ENCODE results near the gene CLRN3. TPM values are rescaled to one million over a fixed set of nuclear protein-coding genes. Genes with fewer than 3 reads are reported as not detected.

CLRN3 gene
- total and polyA plus RNA-seq, 4 donors: 0.10 to 0.12 TPM; not detected in 2

DNA sequence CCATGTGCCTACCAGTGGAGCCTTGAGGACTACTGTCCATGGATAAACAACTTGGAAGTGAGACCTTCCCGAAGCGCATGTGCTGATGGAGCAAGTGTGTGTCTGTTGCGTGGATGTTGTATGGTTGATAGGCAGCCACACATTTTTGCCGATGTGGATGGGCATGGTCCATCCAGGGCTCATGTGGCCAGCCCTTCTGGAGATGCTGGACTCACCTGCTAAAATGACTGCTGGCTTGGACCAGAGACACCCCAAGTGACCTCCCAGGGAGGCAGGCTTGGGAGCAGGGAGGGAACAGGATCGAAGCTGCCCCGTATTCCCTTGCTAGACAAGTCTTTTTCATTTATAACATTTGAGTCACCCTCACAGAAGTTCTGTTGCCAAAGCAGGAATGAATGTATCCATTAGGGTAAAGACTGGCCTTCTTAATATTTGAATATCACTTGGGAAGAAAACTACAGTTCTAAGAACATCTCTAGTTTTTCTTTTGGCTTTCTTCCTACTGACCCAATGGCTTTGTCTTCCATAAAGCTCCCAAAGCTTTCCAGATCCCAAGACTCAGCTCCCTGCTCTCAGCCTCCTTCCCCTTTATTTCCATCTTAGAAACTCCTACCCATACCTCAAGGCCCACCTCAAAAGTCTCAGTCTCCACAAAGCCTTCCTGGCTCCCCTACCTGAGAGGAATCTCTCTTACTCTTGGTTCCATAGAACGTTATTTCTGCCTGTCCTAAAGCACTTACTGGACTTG, 17.1 kb upstream of the CLRN3 start:
- no peak overlapping the region for H3K4me3 ChIP-seq
- peaks cover 0 to 20% (median 4%) of the 10 kb centered on the region in 5 donors for H3K4me1 ChIP-seq (ENCODE audit: control insufficient read depth in 5 of 5, insufficient read depth in 5 of 5, low read length in 5 of 5)
- 89 to 97% methylated on average over 7 of the region's 7 CpGs for WGBS, 2 donors
- H3K9ac ChIP-seq (ENCODE audit: insufficient read depth in 1 of 2, low read length in 2 of 2): no peak overlapping the region
- H3K36me3 ChIP-seq (ENCODE audit: control insufficient read depth in 4 of 4, insufficient read depth in 4 of 4, low read length in 4 of 4): no peaks in the 10 kb centered on the region
- peaks cover 0 to 2% (median 0%) of the 10 kb centered on the region in 4 donors for H3K9me3 ChIP-seq (ENCODE audit: control insufficient read depth in 4 of 4, insufficient read depth in 3 of 4, low read length in 3 of 4)
- DNase-seq: no peak
- H3K27ac ChIP-seq (ENCODE audit: low read depth in 1 of 2, low read length in 1 of 2): peak overlapping the region; percentile 5 to 68
- TF ChIP-seq, protein P1, sequence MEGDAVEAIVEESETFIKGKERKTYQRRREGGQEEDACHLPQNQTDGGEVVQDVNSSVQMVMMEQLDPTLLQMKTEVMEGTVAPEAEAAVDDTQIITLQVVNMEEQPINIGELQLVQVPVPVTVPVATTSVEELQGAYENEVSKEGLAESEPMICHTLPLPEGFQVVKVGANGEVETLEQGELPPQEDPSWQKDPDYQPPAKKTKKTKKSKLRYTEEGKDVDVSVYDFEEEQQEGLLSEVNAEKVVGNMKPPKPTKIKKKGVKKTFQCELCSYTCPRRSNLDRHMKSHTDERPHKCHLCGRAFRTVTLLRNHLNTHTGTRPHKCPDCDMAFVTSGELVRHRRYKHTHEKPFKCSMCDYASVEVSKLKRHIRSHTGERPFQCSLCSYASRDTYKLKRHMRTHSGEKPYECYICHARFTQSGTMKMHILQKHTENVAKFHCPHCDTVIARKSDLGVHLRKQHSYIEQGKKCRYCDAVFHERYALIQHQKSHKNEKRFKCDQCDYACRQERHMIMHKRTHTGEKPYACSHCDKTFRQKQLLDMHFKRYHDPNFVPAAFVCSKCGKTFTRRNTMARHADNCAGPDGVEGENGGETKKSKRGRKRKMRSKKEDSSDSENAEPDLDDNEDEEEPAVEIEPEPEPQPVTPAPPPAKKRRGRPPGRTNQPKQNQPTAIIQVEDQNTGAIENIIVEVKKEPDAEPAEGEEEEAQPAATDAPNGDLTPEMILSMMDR (IDR thresholded peaks at IDR 0.05; ENCODE audit: control extremely low read depth, extremely low read depth): no peak
- H3K27me3 ChIP-seq (ENCODE audit: control insufficient read depth in 3 of 3, insufficient read depth in 3 of 3, low read length in 2 of 3): peaks cover 0 to 4% (median 0%) of the 10 kb centered on the region in 3 donors
- ATAC-seq (ENCODE audit: insufficient read depth, low FRiP score): no peak

DNA sequence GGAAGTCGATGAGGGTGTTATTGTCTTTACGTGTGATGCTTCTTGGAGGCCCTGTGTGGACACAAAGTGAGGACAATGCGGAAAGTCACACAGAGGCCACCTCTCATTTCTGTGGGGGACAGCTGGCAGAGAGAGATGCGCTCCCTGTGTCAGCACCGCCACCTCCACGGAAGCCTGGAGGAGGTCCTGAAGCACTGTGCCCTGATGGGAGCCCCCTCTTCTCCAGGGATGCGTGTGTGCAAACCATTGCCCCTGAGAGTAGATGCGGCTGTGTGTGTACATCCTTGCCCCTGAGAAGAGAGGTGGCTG, 16.2 kb upstream of the CLRN3 start:
- peaks cover 0 to 4% (median 0%) of the 10 kb centered on the region in 3 donors for H3K27me3 ChIP-seq (ENCODE audit: control insufficient read depth in 3 of 3, insufficient read depth in 3 of 3, low read length in 2 of 3)
- H3K27ac ChIP-seq (ENCODE audit: low read depth in 1 of 2, low read length in 1 of 2): peak overlapping the region; percentile 23 to 68
- no peak for DNase-seq
- H3K4me3 ChIP-seq: no peak overlapping the region
- TF ChIP-seq, protein P1 (IDR thresholded peaks at IDR 0.05; ENCODE audit: control extremely low read depth, extremely low read depth): no peak
- WGBS, 2 donors: 86 to 91% methylated on average over 8 of the region's 8 CpGs
- no peaks in the 10 kb centered on the region for H3K36me3 ChIP-seq (ENCODE audit: control insufficient read depth in 4 of 4, insufficient read depth in 4 of 4, low read length in 4 of 4)
- no peak overlapping the region for H3K9ac ChIP-seq (ENCODE audit: insufficient read depth in 1 of 2, low read length in 2 of 2)
- ATAC-seq (ENCODE audit: insufficient read depth, low FRiP score): no peak
- H3K9me3 ChIP-seq (ENCODE audit: control insufficient read depth in 4 of 4, insufficient read depth in 3 of 4, low read length in 3 of 4): peaks cover 0 to 2% (median 0%) of the 10 kb centered on the region in 4 donors
- peaks cover 0 to 20% (median 4%) of the 10 kb centered on the region in 5 donors for H3K4me1 ChIP-seq (ENCODE audit: control insufficient read depth in 5 of 5, insufficient read depth in 5 of 5, low read length in 5 of 5)

DNA sequence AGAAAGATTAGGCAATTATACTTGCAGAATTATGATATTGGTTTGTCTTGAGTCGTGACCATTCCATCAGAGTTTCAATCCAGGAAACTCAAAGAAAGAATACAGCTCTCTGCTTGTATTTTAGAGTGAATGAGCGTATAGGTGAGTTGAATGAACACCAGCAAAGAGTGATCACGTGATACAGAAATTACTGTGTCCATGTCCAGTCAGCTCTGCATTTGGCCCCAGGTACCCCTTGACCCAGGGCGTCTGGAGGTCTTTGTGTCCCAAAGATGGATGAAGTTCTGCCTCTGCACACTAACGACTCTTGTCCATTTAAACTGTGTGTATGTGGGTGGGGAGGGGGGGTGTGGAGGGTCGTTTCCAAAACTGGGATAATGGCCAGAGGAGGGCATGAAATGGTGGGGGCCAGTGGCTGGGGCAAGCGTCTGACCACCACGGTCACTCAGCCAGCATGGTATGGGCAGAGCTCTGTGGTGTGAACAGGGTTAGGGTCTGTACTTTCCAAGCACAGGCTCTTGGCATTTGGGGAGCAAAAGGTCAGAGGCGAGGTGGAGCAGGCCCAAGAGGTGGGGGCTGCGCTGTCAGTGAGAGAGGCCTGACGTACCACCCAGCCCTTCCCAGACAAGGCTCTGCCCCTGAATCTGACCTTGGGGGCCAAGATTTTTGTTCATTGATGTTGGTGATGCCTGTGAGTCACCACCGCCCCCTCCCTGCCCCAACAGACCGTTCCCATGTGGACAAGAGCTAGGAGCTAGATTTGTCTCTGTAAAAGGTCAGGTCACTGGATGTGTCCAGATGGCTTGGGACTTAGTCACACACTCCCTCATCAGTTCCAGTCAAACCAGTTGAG, 15.6 kb upstream of the CLRN3 start:
- Histone ChIP-seq H3K27ac (ENCODE audit: low read depth in 1 of 2, low read length in 1 of 2) (peak overlapping the region; percentile 85 to 98), H3K27me3 (ENCODE audit: control insufficient read depth in 3 of 3, insufficient read depth in 3 of 3, low read length in 2 of 3) (peaks cover 0 to 4% (median 0%) of the 10 kb centered on the region in 3 donors), H3K9me3 (ENCODE audit: control insufficient read depth in 4 of 4, insufficient read depth in 3 of 4, low read length in 3 of 4) (peaks cover 0 to 2% (median 0%) of the 10 kb centered on the region in 4 donors), H3K4me1 (ENCODE audit: control insufficient read depth in 5 of 5, insufficient read depth in 5 of 5, low read length in 5 of 5) (peaks cover 0 to 20% (median 4%) of the 10 kb centered on the region in 5 donors), H3K4me3 (peak overlapping the region; percentile 72), H3K36me3 (ENCODE audit: control insufficient read depth in 4 of 4, insufficient read depth in 4 of 4, low read length in 4 of 4) (no peaks in the 10 kb centered on the region), H3K9ac (ENCODE audit: insufficient read depth in 1 of 2, low read length in 2 of 2) (no peak overlapping the region)
- peak; percentile 31 for ATAC-seq (ENCODE audit: insufficient read depth, low FRiP score)
- TF ChIP-seq, protein P1 (IDR thresholded peaks at IDR 0.05; ENCODE audit: control extremely low read depth, extremely low read depth): no peak
- no peak for DNase-seq
- WGBS, 2 donors: 61 to 76% methylated on average over 13 of the region's 13 CpGs

All from lung (tissue), 12 donors.